Esophagus squamous epithelium (tissue), 4 donors: ENCODE results near the gene CMYA5.

ENCODE experiments used
- POLR2A ChIP-seq, 4 donors: fragments of 450-650 bp; IDR thresholded peaks; one replicate each; pipeline ENCODE4 v1.6.1; 2017; ENCODE audit warnings: antibody characterized with exemption in 4 of 4, mild to moderate bottlenecking in 4 of 4, moderate library complexity in 3 of 4
- TF ChIP-seq, protein P1 (sequence below), 6 experiments: fragments of 450-650 bp in 4 of 6; fragments of 200-600 bp in 2 of 6; sonication (generic) in 2 of 6; IDR thresholded peaks; one replicate each; pipeline ENCODE4 v1.5.1; 2016 to 2019; ENCODE audit warnings: antibody characterized with exemption in 6 of 6, mild to moderate bottlenecking in 4 of 6, moderate library complexity in 4 of 6

DNA sequence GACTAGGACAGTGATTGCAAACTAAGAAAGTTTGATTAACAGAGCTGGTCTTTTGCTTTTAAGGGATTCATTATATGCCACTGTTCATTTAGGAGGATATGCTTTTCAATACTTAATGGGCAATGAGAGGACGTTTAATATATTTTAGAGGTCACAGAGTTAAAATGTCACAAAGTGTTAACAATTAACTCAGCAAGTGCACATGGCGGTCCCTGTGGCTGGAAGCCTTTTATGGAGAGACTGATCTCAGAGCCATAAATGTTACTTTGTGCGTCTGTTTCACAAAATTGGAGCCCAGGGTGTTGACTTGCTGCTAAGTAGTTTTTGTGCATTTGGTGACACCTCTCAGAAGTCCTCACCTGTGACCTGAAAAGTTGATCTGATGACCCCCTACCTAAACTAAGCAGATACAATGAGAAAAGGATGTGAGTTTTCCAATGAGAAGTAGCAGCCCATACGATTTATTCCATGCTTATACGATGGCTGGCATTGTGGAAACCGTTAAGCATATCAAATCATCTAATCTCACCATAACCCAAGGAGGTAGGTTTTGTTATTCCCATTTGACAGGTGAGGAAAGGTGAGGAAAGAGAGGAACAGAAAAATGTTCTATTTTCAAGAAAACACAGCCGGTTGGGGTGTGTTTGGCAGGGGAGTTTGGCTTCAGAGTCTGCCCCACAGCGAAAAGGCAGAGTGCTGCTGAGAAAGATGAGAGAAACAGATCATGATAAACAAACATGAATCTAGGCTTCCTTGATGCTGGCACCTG is 64.4 kb downstream of the CMYA5 start:
- TF ChIP-seq, protein P1, sequence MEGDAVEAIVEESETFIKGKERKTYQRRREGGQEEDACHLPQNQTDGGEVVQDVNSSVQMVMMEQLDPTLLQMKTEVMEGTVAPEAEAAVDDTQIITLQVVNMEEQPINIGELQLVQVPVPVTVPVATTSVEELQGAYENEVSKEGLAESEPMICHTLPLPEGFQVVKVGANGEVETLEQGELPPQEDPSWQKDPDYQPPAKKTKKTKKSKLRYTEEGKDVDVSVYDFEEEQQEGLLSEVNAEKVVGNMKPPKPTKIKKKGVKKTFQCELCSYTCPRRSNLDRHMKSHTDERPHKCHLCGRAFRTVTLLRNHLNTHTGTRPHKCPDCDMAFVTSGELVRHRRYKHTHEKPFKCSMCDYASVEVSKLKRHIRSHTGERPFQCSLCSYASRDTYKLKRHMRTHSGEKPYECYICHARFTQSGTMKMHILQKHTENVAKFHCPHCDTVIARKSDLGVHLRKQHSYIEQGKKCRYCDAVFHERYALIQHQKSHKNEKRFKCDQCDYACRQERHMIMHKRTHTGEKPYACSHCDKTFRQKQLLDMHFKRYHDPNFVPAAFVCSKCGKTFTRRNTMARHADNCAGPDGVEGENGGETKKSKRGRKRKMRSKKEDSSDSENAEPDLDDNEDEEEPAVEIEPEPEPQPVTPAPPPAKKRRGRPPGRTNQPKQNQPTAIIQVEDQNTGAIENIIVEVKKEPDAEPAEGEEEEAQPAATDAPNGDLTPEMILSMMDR (IDR thresholded peaks at IDR 0.05) = no peak
- no peak for TF ChIP-seq POLR2A (IDR thresholded peaks at IDR 0.05)
